ENCODE data around the gene KIF2B. TPM values are rescaled to one million over a fixed set of nuclear protein-coding genes. Genes with fewer than 3 reads are reported as not detected.

Gene KIF2B
- total RNA-seq, 1 experiment from 2014 or later = not detected

DNA sequence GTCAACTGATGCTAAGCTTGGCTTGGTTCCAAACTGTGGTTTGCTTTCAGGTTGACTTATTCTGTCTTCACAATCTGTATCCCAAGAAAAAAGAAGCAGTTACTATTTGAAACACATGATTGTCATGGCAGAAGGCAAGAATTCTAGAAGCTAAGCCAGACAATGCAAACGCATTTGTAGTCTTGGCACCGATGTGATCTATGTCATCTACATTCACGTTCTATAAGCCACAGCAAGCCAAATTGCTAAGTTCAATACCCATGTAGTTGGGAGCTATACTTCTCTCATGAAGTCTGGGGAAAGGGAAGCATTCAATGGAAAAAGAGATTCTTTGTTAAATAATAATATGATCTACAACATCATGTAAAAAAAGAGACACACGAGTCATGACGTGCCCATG, 18.3 kb upstream of the KIF2B start:
- TF ChIP-seq CTCF (IDR thresholded peaks at IDR 0.05; ENCODE audit: unreplicated experiment) = no peak
- H3K36me3 Mint-ChIP-seq (ENCODE audit: insufficient read depth, unreplicated experiment) = no peaks in the 10 kb centered on the region
- DNase-seq (ENCODE audit: unreplicated experiment) = no peak
- H3K9me3 Mint-ChIP-seq (ENCODE audit: unreplicated experiment) = no peaks in the 10 kb centered on the region
- no peaks in the 10 kb centered on the region for H3K27me3 Mint-ChIP-seq (ENCODE audit: insufficient read depth, unreplicated experiment)
- H3K4me3 Mint-ChIP-seq (ENCODE audit: unreplicated experiment) = no peak overlapping the region
- BruUV-seq (replicated peaks) = no TSS peak
- H3K4me1 Mint-ChIP-seq (ENCODE audit: insufficient read depth, unreplicated experiment) = no peaks in the 10 kb centered on the region
- H3K27ac Mint-ChIP-seq (ENCODE audit: low read depth, unreplicated experiment) = no peak overlapping the region
- intact Hi-C loops (cut with micrococcal nuclease) = no loop called here
- POLR2A ChIA-PET = no interaction called here
- CTCF ChIA-PET = no interaction called here

DNA sequence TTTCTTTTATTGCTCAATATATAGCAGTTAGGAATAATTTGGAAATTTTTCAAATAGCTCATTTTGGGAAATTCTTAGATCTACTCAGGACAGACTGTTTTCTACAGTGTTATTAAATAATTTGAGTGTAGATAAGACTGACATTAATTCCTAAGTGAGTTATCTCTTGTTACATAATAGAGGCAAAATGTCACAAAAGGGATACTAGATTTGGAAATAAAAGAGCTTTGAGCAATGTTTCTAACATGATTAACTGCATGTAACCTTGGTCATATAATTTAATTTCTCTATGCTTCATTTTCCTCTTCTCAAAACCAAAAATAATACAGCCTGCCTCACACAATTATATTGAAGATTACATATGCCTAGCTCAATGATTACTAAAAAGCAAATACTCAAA, 16.3 kb upstream of the KIF2B start:
- ChIA-PET POLR2A (interaction anchor here (0.6 kb wide), 1 partner anchor 160 kb away, joined by 5 read pairs; no protein-coding TSS in a partner anchor), CTCF (no interaction called here)
- no peak for TF ChIP-seq CTCF (IDR thresholded peaks at IDR 0.05; ENCODE audit: unreplicated experiment)
- no peaks in the 10 kb centered on the region for H3K27me3 Mint-ChIP-seq (ENCODE audit: insufficient read depth, unreplicated experiment)
- no peaks in the 10 kb centered on the region for H3K36me3 Mint-ChIP-seq (ENCODE audit: insufficient read depth, unreplicated experiment)
- H3K4me1 Mint-ChIP-seq (ENCODE audit: insufficient read depth, unreplicated experiment) = no peaks in the 10 kb centered on the region
- no TSS peak for BruUV-seq (replicated peaks)
- H3K27ac Mint-ChIP-seq (ENCODE audit: low read depth, unreplicated experiment) = no peak overlapping the region
- intact Hi-C loops (cut with micrococcal nuclease) = no loop called here
- H3K4me3 Mint-ChIP-seq (ENCODE audit: unreplicated experiment) = no peak overlapping the region
- no peak for DNase-seq (ENCODE audit: unreplicated experiment)
- H3K9me3 Mint-ChIP-seq (ENCODE audit: unreplicated experiment) = no peaks in the 10 kb centered on the region

GRCh38 chr17:53807286-53807685, 15.4 kb upstream of the KIF2B start:
- no peak for DNase-seq (ENCODE audit: unreplicated experiment)
- Mint-ChIP-seq H3K27ac (ENCODE audit: low read depth, unreplicated experiment) (no peak overlapping the region), H3K4me1 (ENCODE audit: insufficient read depth, unreplicated experiment) (no peaks in the 10 kb centered on the region), H3K4me3 (ENCODE audit: unreplicated experiment) (no peak overlapping the region), H3K36me3 (ENCODE audit: insufficient read depth, unreplicated experiment) (no peaks in the 10 kb centered on the region), H3K27me3 (ENCODE audit: insufficient read depth, unreplicated experiment) (no peaks in the 10 kb centered on the region), H3K9me3 (ENCODE audit: unreplicated experiment) (no peaks in the 10 kb centered on the region)
- ChIA-PET CTCF (interaction anchor here (0.7 to 1.6 kb wide), 2 partner anchors 11 to 1451 kb away, joined by 3 read pairs; no protein-coding TSS in a partner anchor), POLR2A (no interaction called here)
- no TSS peak for BruUV-seq (replicated peaks)
- TF ChIP-seq CTCF (IDR thresholded peaks at IDR 0.05; ENCODE audit: unreplicated experiment) = no peak
- intact Hi-C loops (cut with micrococcal nuclease) = no loop called here

DNA sequence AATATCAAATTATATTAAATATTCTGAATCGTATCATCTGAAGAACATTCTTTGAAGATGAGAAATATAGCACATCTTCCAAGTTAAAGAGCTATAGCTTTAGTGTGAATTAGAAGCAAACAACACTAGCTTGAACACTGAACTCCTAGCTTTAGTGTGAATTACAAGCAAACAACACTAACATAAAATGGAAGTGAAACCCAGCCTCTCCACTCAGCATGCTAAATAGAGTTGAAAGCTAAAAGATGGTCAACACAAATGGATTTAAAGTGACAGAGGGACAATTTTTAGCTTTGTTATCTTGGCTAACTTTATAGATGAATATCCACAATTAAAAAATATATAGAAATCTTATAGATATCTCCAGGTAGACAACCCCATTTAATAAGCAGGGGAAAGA, 4.5 kb upstream of the KIF2B start:
- intact Hi-C loops (cut with micrococcal nuclease) = no loop called here
- Mint-ChIP-seq H3K4me1 (ENCODE audit: insufficient read depth, unreplicated experiment) (no peaks in the 10 kb centered on the region), H3K9me3 (ENCODE audit: unreplicated experiment) (no peaks in the 10 kb centered on the region), H3K27me3 (ENCODE audit: insufficient read depth, unreplicated experiment) (no peaks in the 10 kb centered on the region), H3K4me3 (ENCODE audit: unreplicated experiment) (no peak overlapping the region), H3K27ac (ENCODE audit: low read depth, unreplicated experiment) (no peak overlapping the region), H3K36me3 (ENCODE audit: insufficient read depth, unreplicated experiment) (no peaks in the 10 kb centered on the region)
- DNase-seq (ENCODE audit: unreplicated experiment) = no peak
- POLR2A ChIA-PET = no interaction called here
- BruUV-seq (replicated peaks) = no TSS peak
- no peak for TF ChIP-seq CTCF (IDR thresholded peaks at IDR 0.05; ENCODE audit: unreplicated experiment)
- CTCF ChIA-PET = interaction anchor here (0.7 to 1.4 kb wide), 3 partner anchors 10 to 1696 kb away, joined by 3 to 4 read pairs (median 3); no protein-coding TSS in a partner anchor
